K562 (cell line): ENCODE results near the gene ALPP. TPM values are rescaled to one million over a fixed set of nuclear protein-coding genes. Genes with fewer than 3 reads are reported as not detected.
A peak's percentile ranks its signal among the peaks of the same experiment; 100 is the strongest.

Source experiments
- ATAC-seq: fragments of 200-7000 bp; cut with Tn5 transposase; 3 replicates; pipeline ENCODE4 v1.9.1; 2020; ENCODE audit warnings: moderate library complexity
- BruUV-seq: library from RNA; stranded (reverse); fragments of 400-500 nt; replicated peaks from 2 replicates; lab custom pipeline; 2021; lab: Mats Ljungman, UMichigan
- CTCF ChIA-PET: fragments of 300-600 bp; formaldehyde crosslinking; extraction: SDS; loops from one replicate; lab custom pipeline; 2021; ENCODE audit warnings: low intra/inter-chr PET ratio; lab: Yijun Ruan, JAX
- POLR2A ChIA-PET: fragments of 300-600, 350-650 bp; sonication (Branson Sonifier 250); formaldehyde crosslinking; extraction: SDS; loops from one replicate; lab custom pipeline; 2021; ENCODE audit warnings: antibody characterized with exemption, inconsistent platforms; lab: Yijun Ruan, JAX
- DNase-seq, 4 experiments: peaks; one replicate each; pipeline versions ENCODE4 v3.0.0 to v3.0.0-alpha.2; 2011 to 2018; ENCODE audit warnings: low spot score in 3 of 4, mixed read lengths in 3 of 4; ENCODE audit errors: extremely low read depth in 1 of 4
- FAIRE-seq: peaks from 2 replicates; lab custom pipeline; 2011; peaks lifted over from hg19 to GRCh38; lab: Jason Lieb, UNC
- H2AFZ ChIP-seq: 2 replicates; pipeline ENCODE4 v1.6.0; 2011; ENCODE audit warnings: low read depth, low read length, control low read depth, inconsistent platforms
- H3K27ac ChIP-seq: fragments of 200-600 bp; 3 replicates; pipeline ENCODE4 v1.8.0; 2011; ENCODE audit warnings: low read depth, mild to moderate bottlenecking, control low read depth, inconsistent platforms, low read length, moderate library complexity, mixed read lengths; ENCODE audit errors: extremely low read depth
- H3K27me3 ChIP-seq, 2 experiments: fragments of 300-600 bp in 1 of 2; 2 replicates in 1 of 2; 3 replicates in 1 of 2; pipeline versions ENCODE4 v1.6.0 to v1.8.0; 2011; ENCODE audit warnings: inconsistent platforms in 2 of 2, low read length in 2 of 2, mild to moderate bottlenecking in 1 of 2, mixed read lengths in 1 of 2, moderate library complexity in 1 of 2; ENCODE audit not compliant: control insufficient read depth in 2 of 2, insufficient read depth in 2 of 2
- H3K36me3 ChIP-seq: fragments of 300-600 bp; 3 replicates; pipeline ENCODE4 v1.8.0; 2011; ENCODE audit warnings: mild to moderate bottlenecking, low read length, inconsistent platforms; ENCODE audit not compliant: control insufficient read depth, insufficient read depth
- H3K4me1 ChIP-seq, 2 experiments: fragments of 200-600 bp in 1 of 2; replicated peaks in 1 of 2; 2 replicates in 1 of 2; 3 replicates in 1 of 2; pipeline versions ENCODE4 v1.5.1 to v1.8.0; 2011; ENCODE audit warnings: inconsistent platforms in 2 of 2, low read length in 2 of 2, mild to moderate bottlenecking in 1 of 2, mixed read lengths in 1 of 2, moderate library complexity in 1 of 2; ENCODE audit not compliant: control insufficient read depth in 2 of 2, insufficient read depth in 2 of 2
- H3K4me2 ChIP-seq: 2 replicates; pipeline ENCODE4 v1.6.1; 2011; ENCODE audit warnings: low read length, control low read depth, inconsistent platforms, mixed read lengths; ENCODE audit not compliant: insufficient read depth
- H3K4me3 ChIP-seq: fragments of 200-600 bp; sonication (generic), shearing (Covaris generic); 2 replicates; pipeline ENCODE4 v1.5.1; 2016; ENCODE audit warnings: control low read depth, inconsistent platforms
- H3K79me2 ChIP-seq: fragments of 200-600 bp; 3 replicates; pipeline ENCODE4 v1.8.0; 2011; ENCODE audit warnings: low read length, inconsistent platforms; ENCODE audit not compliant: control insufficient read depth, insufficient read depth
- H3K9ac ChIP-seq, 2 experiments: 2 replicates each; pipeline versions ENCODE4 v1.6.0 to v1.6.1; 2011; ENCODE audit warnings: low read depth in 2 of 2, low read length in 2 of 2, control low read depth in 1 of 2, inconsistent platforms in 1 of 2, mild to moderate bottlenecking in 1 of 2, mixed read lengths in 1 of 2; ENCODE audit not compliant: insufficient read depth in 1 of 2
- H3K9me1 ChIP-seq: one replicate; pipeline ENCODE4 v1.6.0; 2011; ENCODE audit warnings: inconsistent platforms, mild to moderate bottlenecking, low read length, moderate library complexity; ENCODE audit not compliant: control insufficient read depth, insufficient read depth
- H3K9me3 ChIP-seq: replicated peaks from 2 replicates; pipeline ENCODE4 v1.5.1; 2011; ENCODE audit warnings: low read depth, low read length, inconsistent platforms; ENCODE audit not compliant: control insufficient read depth, insufficient read depth
- H4K20me1 ChIP-seq: replicated peaks from 2 replicates; pipeline ENCODE4 v1.6.1; 2011; ENCODE audit warnings: low read length, inconsistent platforms, mixed read lengths; ENCODE audit not compliant: control insufficient read depth, insufficient read depth
- ATF4 ChIP-seq: fragments of 450-650 bp; formaldehyde crosslinking; IDR thresholded peaks from 2 replicates; pipeline ENCODE4 v1.4.0; 2022; ENCODE audit warnings: mild to moderate bottlenecking, moderate library complexity
- C11orf30 ChIP-seq: fragments of 450-650 bp; IDR thresholded peaks from 2 replicates; pipeline ENCODE4 v1.6.1; 2016; ENCODE audit warnings: low read depth, mild to moderate bottlenecking
- CEBPB ChIP-seq: fragments of 450-650 bp; IDR thresholded peaks from 2 replicates; pipeline ENCODE4 v1.6.1; 2016; ENCODE audit warnings: missing genetic modification characterization, missing compliant biosample characterization
- DIDO1 ChIP-seq: fragments of 450-650 bp; IDR thresholded peaks from 2 replicates; pipeline ENCODE4 v1.6.1; 2016; ENCODE audit warnings: low read depth, missing biosample characterization, missing genetic modification characterization
- EZH2 ChIP-seq: IDR thresholded peaks from 2 replicates; pipeline ENCODE4 v1.6.1; 2012; ENCODE audit warnings: low read depth, mild to moderate bottlenecking, inconsistent platforms, low read length, borderline replicate concordance
- FOSL1 ChIP-seq: fragments of 200-800 bp; sonication (Bioruptor generic); conservative IDR thresholded peaks from 2 replicates; pipeline ENCODE4 v1.6.1; 2016; ENCODE audit warnings: missing genetic modification characterization, missing compliant biosample characterization
- FOXM1 ChIP-seq, 2 experiments: fragments of 450-650 bp in 1 of 2; sonication (generic) in 1 of 2; formaldehyde crosslinking in 1 of 2; IDR thresholded peaks; 2 replicates each; pipeline versions ENCODE4 v1.6.1 to v1.9.0; 2017 to 2022; ENCODE audit warnings: low read depth in 2 of 2, mild to moderate bottlenecking in 2 of 2, missing genetic modification reagents in 1 of 2, moderate library complexity in 1 of 2
- HDAC6 ChIP-seq: IDR thresholded peaks from 2 replicates; pipeline ENCODE4 v1.6.1; 2012; ENCODE audit warnings: low read depth, mild to moderate bottlenecking, control low read depth, inconsistent platforms, low read length, moderate library complexity
- NEUROD1 ChIP-seq: fragments of 150-350 bp; IDR thresholded peaks from 2 replicates; pipeline ENCODE4 v1.6.1; 2014; ENCODE audit warnings: borderline replicate concordance, low read length, low read depth; ENCODE audit not compliant: partially characterized antibody
- NKRF ChIP-seq: fragments of 450-650 bp; IDR thresholded peaks from 2 replicates; pipeline ENCODE4 v1.6.1; 2016; ENCODE audit warnings: borderline replicate concordance
- SRSF3 ChIP-seq: fragments of 200-400 bp; formaldehyde crosslinking; IDR thresholded peaks from 2 replicates; pipeline ENCODE4 v1.6.1; 2016; ENCODE audit warnings: mild to moderate bottlenecking, low read length, moderate library complexity; ENCODE audit not compliant: insufficient read depth
- THRAP3 ChIP-seq: fragments of 450-650 bp; IDR thresholded peaks from 2 replicates; pipeline ENCODE4 v1.6.1; 2016; ENCODE audit warnings: mild to moderate bottlenecking, inconsistent platforms, borderline replicate concordance
- WHSC1 ChIP-seq: IDR thresholded peaks from one replicate; pipeline ENCODE4 v1.6.1; 2012; ENCODE audit warnings: low read length, control low read depth, inconsistent platforms
- ZNF277 ChIP-seq: fragments of 250-450 bp; sonication (Bioruptor Pico); IDR thresholded peaks from 2 replicates; pipeline ENCODE4 v1.8.0; 2022; ENCODE audit warnings: inconsistent platforms, mild to moderate bottlenecking, moderate library complexity, borderline replicate concordance
- ZNF347 ChIP-seq: fragments of 450-650 bp; formaldehyde crosslinking; IDR thresholded peaks from 2 replicates; pipeline ENCODE4 v1.4.0; 2020; ENCODE audit warnings: low read depth, mild to moderate bottlenecking, moderate library complexity
- ZNF717 ChIP-seq: fragments of 250-450 bp; sonication (Bioruptor Pico); IDR thresholded peaks from 2 replicates; pipeline ENCODE4 v1.5.0; 2021
- WGBS: fragments of 100-300 bp; shearing (Covaris generic); methylation state at CpG from one replicate; pipeline ENCODE4 v1.1.6; 2016; ENCODE audit warnings: low coverage, mixed read lengths; ENCODE audit not compliant: insufficient coverage; ENCODE audit errors: missing lambda C conversion rate; 5-methylcytosine and 5-hydroxymethylcytosine counted together
- in situ Hi-C: fragments of 300-500 bp; cut with MboI; formaldehyde crosslinking; loops from 4 replicates; pipeline ENCODE4 v1.15.0; 2018; ENCODE audit warnings: inconsistent platforms, mixed read lengths
- intact Hi-C: fragments of 100-400 bp; cut with micrococcal nuclease; formaldehyde crosslinking; loops from 2 replicates; pipeline ENCODE4 v1.14.2; 2022
- polyA plus RNA-seq, 8 experiments: library from polyadenylated mRNA; depleted of rRNA in 4 of 8; stranded (reverse) in 5 of 8; unstranded in 3 of 8; fragments of >200 nt; fragmentation: Nextera tagmentation in 2 of 8; fragmentation: Illumina TruSeq in 1 of 8; extraction: Ambion mirVana in 2 of 8; extraction: Trizol in 1 of 8; gene quantifications; 2 replicates each; pipeline versions ENCODE4 v1.2.1 to v1.2.3, GENCODE V29; 2011 to 2014; ENCODE audit warnings: inconsistent platforms in 1 of 8, missing spikeins in 1 of 8
- total RNA-seq, 7 experiments: library from RNA; depleted of rRNA in 6 of 7; stranded (reverse); fragments of >200 nt in 6 of 7; fragmentation: Illumina TruSeq in 2 of 7; extraction: Trizol in 2 of 7; gene quantifications; 2 replicates each; pipeline versions ENCODE4 v1.2.1 to v1.2.3, GENCODE V29; 2011 to 2021; ENCODE audit warnings: low replicate concordance in 1 of 7

ALPP gene
- total and polyA plus RNA-seq, 9 of the 15 experiments (the other 6 are each of a cell fraction or from before 2014, with no cell fraction given): 0.03 TPM; not detected in 8

GRCh38 chr2:232341061-232341738 is 37.4 kb upstream of the ALPP start (continued):
- TF ChIP-seq ZNF717: no peak
- peak; percentile 48 for TF ChIP-seq C11orf30
- TF ChIP-seq HDAC6: no peak
- TF ChIP-seq, all 486 proteins: peak for 3

GRCh38 chr2:232341739-232342126 is 36.8 kb upstream of the ALPP start:
- TF ChIP-seq EZH2 (no peak), SRSF3 (no peak), NKRF (no peak), FOSL1 (no peak), DIDO1 (tag) (no peak), THRAP3 (no peak), NEUROD1 (no peak), FOXM1 (IDR thresholded peaks at IDR 0.05; ENCODE audit: low read depth) (no peak), FOXM1 (CRISPR knock-in tag; IDR thresholded peaks at IDR 0.05; ENCODE audit: low read depth) (no peak), ZNF277 (no peak), ZNF347 (CRISPR knock-in tag) (no peak), CEBPB (tag) (no peak), WHSC1 (no peak), ATF4 (CRISPR knock-in tag) (no peak)
- H3K79me2 ChIP-seq: no peaks in the 10 kb centered on the region
- 0 out of 2 replicates have a peak, but pooled peaks cover 3% of the 10 kb centered on the region for H4K20me1 ChIP-seq
- no peaks in the 10 kb centered on the region for H3K9me3 ChIP-seq
- peaks cover 5 to 9% of the 10 kb centered on the region in 2 experiments; a peak in 4 of 5 replicates for H3K27me3 ChIP-seq
- H2AFZ ChIP-seq: no peak overlapping the region
- WGBS: 29% methylated on average over 2 of the region's 4 CpGs
- H3K9ac ChIP-seq: no peak overlapping the region
- no peak overlapping the region for H3K4me3 ChIP-seq
- CTCF ChIA-PET: no interaction called here
- H3K27ac ChIP-seq: no peak overlapping the region
- BruUV-seq: no TSS peak
- no peak for DNase-seq
- no peaks in the 10 kb centered on the region for H3K36me3 ChIP-seq
- ATAC-seq: no peak
- intact Hi-C loops (no loop called here), in situ Hi-C loops (no loop called here)
- POLR2A ChIA-PET: interaction anchor here (0.6 to 0.7 kb wide), 2 partner anchors 76 to 105 kb away, joined by 3 to 4 read pairs; no protein-coding TSS in a partner anchor
- no peaks in the 10 kb centered on the region for H3K9me1 ChIP-seq
- no peak for FAIRE-seq
- H3K4me2 ChIP-seq: no peak overlapping the region
- no peaks in the 10 kb centered on the region for H3K4me1 ChIP-seq
